Coronary artery (tissue), 2 donors: ENCODE data around the gene DOCK6.

Experiments
- DNase-seq: peaks from one replicate; pipeline ENCODE4 v3.0.0-alpha.2; 2017; ENCODE audit warnings: low spot score
- H3K27ac ChIP-seq, 2 donors: fragments of 200-600 bp; sonication (generic); one replicate each; pipeline ENCODE4 v1.5.1; 2016 to 2019
- H3K4me3 ChIP-seq: fragments of 200-600 bp; sonication (generic); 2 replicates; pipeline ENCODE4 v1.5.1; 2016; ENCODE audit warnings: mild to moderate bottlenecking, moderate library complexity
- CTCF ChIP-seq: fragments of 200-600 bp; sonication (generic); IDR thresholded peaks from one replicate; pipeline ENCODE4 v1.5.1; 2019; ENCODE audit warnings: antibody characterized with exemption

Gene DOCK6

GRCh38 chr19:11234486-11235075 lies 27.7 kb downstream of the DOCK6 start:
- Histone ChIP-seq H3K27ac (no peak overlapping the region), H3K4me3 (no peak overlapping the region)
- DNase-seq = no peak
- TF ChIP-seq CTCF = no peak

- no peak for DNase-seq
- H3K27ac ChIP-seq = no peak overlapping the region
- TF ChIP-seq CTCF = no peak
- H3K4me3 ChIP-seq = no peak overlapping the region
Measured at GRCh38 chr19:11233073-11233472, 29.3 kb downstream of the DOCK6 start.

DNA sequence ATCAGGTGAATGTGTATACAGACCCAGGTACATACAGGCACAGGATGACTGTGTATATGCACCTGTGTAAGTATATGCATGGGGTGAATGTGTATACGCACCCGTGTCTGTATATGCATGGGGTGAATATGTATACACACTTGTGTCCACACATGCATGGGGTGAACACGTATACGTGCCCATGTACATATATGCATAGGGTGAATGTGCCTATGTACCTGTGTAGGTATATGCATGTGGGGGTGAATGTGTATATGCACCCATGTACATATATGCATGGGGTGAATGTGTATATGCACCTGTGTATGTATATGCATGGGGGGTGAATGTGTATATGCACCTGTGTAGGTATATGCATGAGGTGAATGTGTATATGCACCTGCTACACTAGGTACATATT lies 29.8 kb downstream of the DOCK6 start:
- no peak for DNase-seq
- H3K27ac ChIP-seq = no peak overlapping the region
- no peak overlapping the region for H3K4me3 ChIP-seq
- no peak for TF ChIP-seq CTCF

- no peak overlapping the region for H3K27ac ChIP-seq
- no peak overlapping the region for H3K4me3 ChIP-seq
- no peak for TF ChIP-seq CTCF
- DNase-seq = no peak
Measured at GRCh38 chr19:11230621-11231386, 31.5 kb downstream of the DOCK6 start.

DNA sequence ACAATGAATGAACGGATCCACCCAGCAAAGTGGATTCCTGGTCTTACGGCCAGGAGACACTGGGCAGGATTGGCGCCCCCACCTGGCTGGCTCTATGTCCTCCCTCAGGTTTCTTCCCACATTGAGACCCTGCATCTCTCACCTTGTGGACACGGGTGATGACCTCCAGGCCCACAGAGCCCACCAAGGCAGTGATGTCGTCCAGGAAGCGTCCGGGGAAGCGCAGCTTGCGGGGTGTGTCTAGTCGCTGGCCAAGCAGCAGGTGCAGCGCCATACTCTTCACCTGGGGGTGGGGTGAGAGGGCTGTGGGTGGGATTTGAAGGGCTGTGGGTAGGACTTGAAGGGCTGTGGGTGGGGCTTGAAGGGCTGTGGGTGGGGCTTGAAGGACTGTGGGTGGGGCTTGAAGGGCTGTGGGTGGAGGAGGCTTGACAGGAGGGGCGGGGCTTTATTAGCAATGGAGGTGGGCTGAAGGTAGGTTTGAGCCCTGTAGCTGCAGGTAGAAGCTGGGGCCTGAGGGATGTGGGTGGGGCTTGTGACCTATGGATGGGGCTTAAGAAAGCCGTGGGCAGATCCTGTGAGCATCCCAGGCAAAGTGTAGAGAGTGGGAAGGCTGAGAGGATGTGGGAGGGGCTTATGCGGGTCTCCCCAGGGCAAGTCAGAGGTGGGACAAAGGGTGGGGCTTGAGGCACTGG lies 35.0 kb downstream of the DOCK6 start:
- H3K27ac ChIP-seq = no peak overlapping the region
- H3K4me3 ChIP-seq = no peak overlapping the region
- TF ChIP-seq CTCF = no peak
- no peak for DNase-seq

DNA sequence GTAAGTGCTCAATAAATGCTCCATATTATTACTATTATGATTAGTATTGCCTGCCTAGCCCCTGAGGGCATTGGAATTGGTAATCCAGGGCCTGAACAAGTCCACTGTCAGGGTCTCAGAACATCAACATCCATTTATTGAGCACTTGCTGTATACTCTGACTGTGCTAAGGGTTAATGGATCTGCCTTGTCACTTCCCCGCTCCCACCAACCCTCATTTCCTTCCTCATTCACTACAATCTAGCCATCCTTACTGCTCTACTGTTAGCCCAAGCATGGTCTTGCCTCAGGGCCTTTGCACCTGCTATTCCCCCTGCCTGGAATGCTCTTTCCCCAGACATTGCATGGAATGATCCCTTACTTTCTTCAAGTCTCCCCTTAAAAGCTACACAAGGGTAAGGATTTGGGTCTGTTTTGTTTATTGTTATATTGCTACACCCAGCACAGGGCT lies 35.6 kb downstream of the DOCK6 start:
- H3K27ac ChIP-seq = no peak overlapping the region
- DNase-seq = no peak
- H3K4me3 ChIP-seq = no peak overlapping the region
- no peak for TF ChIP-seq CTCF
